IPS-20b (cell line): ENCODE results near the gene FAM222A.

ENCODE experiments used
- H3K27ac ChIP-seq: one replicate; pipeline ENCODE4 v1.5.1; 2013; ENCODE audit warnings: low read length
- H3K27me3 ChIP-seq: 2 replicates; pipeline ENCODE4 v1.6.1; 2013; ENCODE audit warnings: mild to moderate bottlenecking, low read length, inconsistent platforms; ENCODE audit not compliant: insufficient read depth
- H3K36me3 ChIP-seq: 2 replicates; pipeline ENCODE4 v1.6.1; 2013; ENCODE audit warnings: low read depth, mild to moderate bottlenecking, inconsistent platforms, low read length, moderate library complexity; ENCODE audit not compliant: insufficient read depth
- H3K4me1 ChIP-seq: 2 replicates; pipeline ENCODE4 v1.6.1; 2013; ENCODE audit warnings: mild to moderate bottlenecking, control low read depth, inconsistent platforms, low read length, moderate library complexity; ENCODE audit not compliant: insufficient read depth
- H3K4me3 ChIP-seq: 2 replicates; pipeline ENCODE4 v1.5.1; 2013; ENCODE audit warnings: mild to moderate bottlenecking, low read length, inconsistent platforms
- H3K9ac ChIP-seq: 2 replicates; pipeline ENCODE4 v1.6.1; 2013; ENCODE audit warnings: low read depth, mild to moderate bottlenecking, inconsistent platforms, low read length, moderate library complexity
- H3K9me3 ChIP-seq: 2 replicates; pipeline ENCODE4 v1.6.1; 2013; ENCODE audit warnings: mild to moderate bottlenecking, low read depth, low read length, inconsistent platforms; ENCODE audit not compliant: insufficient read depth

FAM222A gene

GRCh38 chr12:109760930-109761921 is 47.6 kb downstream of the FAM222A start:
- Histone ChIP-seq H3K9me3 (no peaks in the 10 kb centered on the region), H3K36me3 (no peaks in the 10 kb centered on the region), H3K4me1 (no peaks in the 10 kb centered on the region), H3K9ac (no peak overlapping the region), H3K27me3 (no peaks in the 10 kb centered on the region), H3K4me3 (no peak overlapping the region), H3K27ac (no peak overlapping the region)

- Histone ChIP-seq H3K9me3 (no peaks in the 10 kb centered on the region), H3K27ac (no peak overlapping the region), H3K4me1 (no peaks in the 10 kb centered on the region), H3K9ac (no peak overlapping the region), H3K4me3 (no peak overlapping the region), H3K27me3 (no peaks in the 10 kb centered on the region), H3K36me3 (no peaks in the 10 kb centered on the region)
Observed at GRCh38 chr12:109762071-109762672, 48.5 kb downstream of the FAM222A start.

- Histone ChIP-seq H3K9me3 (no peaks in the 10 kb centered on the region), H3K36me3 (no peaks in the 10 kb centered on the region), H3K27me3 (no peaks in the 10 kb centered on the region), H3K9ac (no peak overlapping the region), H3K27ac (no peak overlapping the region), H3K4me3 (no peak overlapping the region), H3K4me1 (no peaks in the 10 kb centered on the region)
Observed at GRCh38 chr12:109762673-109763191, 49.1 kb downstream of the FAM222A start.

- H3K9me3 ChIP-seq: no peaks in the 10 kb centered on the region
- no peaks in the 10 kb centered on the region for H3K36me3 ChIP-seq
- no peaks in the 10 kb centered on the region for H3K27me3 ChIP-seq
- H3K9ac ChIP-seq: no peak overlapping the region
- no peak overlapping the region for H3K4me3 ChIP-seq
- H3K27ac ChIP-seq: no peak overlapping the region
- H3K4me1 ChIP-seq: no peaks in the 10 kb centered on the region
Observed at GRCh38 chr12:109763201-109763841, 49.7 kb downstream of the FAM222A start.

GRCh38 chr12:109764123-109764522 is 50.5 kb downstream of the FAM222A start:
- Histone ChIP-seq H3K9ac (no peak overlapping the region), H3K27ac (no peak overlapping the region), H3K4me3 (no peak overlapping the region), H3K9me3 (no peaks in the 10 kb centered on the region), H3K27me3 (no peaks in the 10 kb centered on the region), H3K36me3 (no peaks in the 10 kb centered on the region), H3K4me1 (no peaks in the 10 kb centered on the region)

GRCh38 chr12:109764776-109765445 is 51.3 kb downstream of the FAM222A start:
- Histone ChIP-seq H3K27ac (no peak overlapping the region), H3K9me3 (no peaks in the 10 kb centered on the region), H3K4me1 (no peaks in the 10 kb centered on the region), H3K9ac (no peak overlapping the region), H3K4me3 (no peak overlapping the region), H3K27me3 (no peaks in the 10 kb centered on the region), H3K36me3 (no peaks in the 10 kb centered on the region)

GRCh38 chr12:109765446-109765810 is 51.8 kb downstream of the FAM222A start:
- no peaks in the 10 kb centered on the region for H3K27me3 ChIP-seq
- no peaks in the 10 kb centered on the region for H3K4me1 ChIP-seq
- H3K27ac ChIP-seq: no peak overlapping the region
- no peaks in the 10 kb centered on the region for H3K9me3 ChIP-seq
- H3K9ac ChIP-seq: no peak overlapping the region
- H3K4me3 ChIP-seq: no peak overlapping the region
- no peaks in the 10 kb centered on the region for H3K36me3 ChIP-seq

- Histone ChIP-seq H3K4me1 (no peaks in the 10 kb centered on the region), H3K27ac (no peak overlapping the region), H3K4me3 (no peak overlapping the region), H3K9me3 (no peaks in the 10 kb centered on the region), H3K9ac (no peak overlapping the region; the same call in 1 of the 2 replicates), H3K36me3 (no peaks in the 10 kb centered on the region), H3K27me3 (no peaks in the 10 kb centered on the region)
Observed at GRCh38 chr12:109766251-109766778, 52.7 kb downstream of the FAM222A start.

- H3K9ac ChIP-seq: no peak overlapping the region
- H3K27me3 ChIP-seq: no peaks in the 10 kb centered on the region
- no peaks in the 10 kb centered on the region for H3K36me3 ChIP-seq
- H3K4me1 ChIP-seq: no peaks in the 10 kb centered on the region
- no peak overlapping the region for H3K27ac ChIP-seq
- no peak overlapping the region for H3K4me3 ChIP-seq
- H3K9me3 ChIP-seq: no peaks in the 10 kb centered on the region
Observed at GRCh38 chr12:109767456-109767855, 53.8 kb downstream of the FAM222A start.

- H3K27me3 ChIP-seq: no peaks in the 10 kb centered on the region
- H3K36me3 ChIP-seq: no peaks in the 10 kb centered on the region
- no peak overlapping the region for H3K27ac ChIP-seq
- no peak overlapping the region for H3K9ac ChIP-seq
- no peaks in the 10 kb centered on the region for H3K9me3 ChIP-seq
- H3K4me1 ChIP-seq: no peaks in the 10 kb centered on the region
- H3K4me3 ChIP-seq: no peak overlapping the region
Observed at GRCh38 chr12:109767991-109768900, 54.6 kb downstream of the FAM222A start.
